ENCODE data around the gene FARS2.

FARS2 gene

DNA sequence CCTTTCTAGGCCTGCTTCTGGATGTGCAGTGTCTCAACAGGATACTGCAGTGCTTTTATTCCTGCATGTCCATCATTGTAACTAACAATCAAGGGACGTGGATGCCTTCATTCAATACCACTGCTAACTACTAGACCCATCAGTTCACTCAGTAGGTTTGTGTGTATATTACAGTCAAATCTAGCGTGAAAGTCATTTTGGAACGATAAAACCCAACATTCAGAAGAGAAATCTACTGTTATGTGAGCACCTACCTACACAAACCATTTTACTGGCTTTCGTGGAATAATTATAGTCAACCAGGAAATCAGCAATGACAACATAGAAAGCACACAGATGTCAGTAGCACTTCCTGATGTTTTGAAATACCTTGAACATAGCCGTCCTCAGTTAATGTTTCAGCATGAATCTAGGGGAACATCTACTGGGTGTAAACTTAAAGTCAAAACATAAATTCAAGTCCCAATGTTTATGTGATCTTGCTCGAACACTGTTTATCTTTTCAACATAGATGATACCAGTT, 270.6 kb downstream of the FARS2 start:
- TF ChIP-seq, protein P1, sequence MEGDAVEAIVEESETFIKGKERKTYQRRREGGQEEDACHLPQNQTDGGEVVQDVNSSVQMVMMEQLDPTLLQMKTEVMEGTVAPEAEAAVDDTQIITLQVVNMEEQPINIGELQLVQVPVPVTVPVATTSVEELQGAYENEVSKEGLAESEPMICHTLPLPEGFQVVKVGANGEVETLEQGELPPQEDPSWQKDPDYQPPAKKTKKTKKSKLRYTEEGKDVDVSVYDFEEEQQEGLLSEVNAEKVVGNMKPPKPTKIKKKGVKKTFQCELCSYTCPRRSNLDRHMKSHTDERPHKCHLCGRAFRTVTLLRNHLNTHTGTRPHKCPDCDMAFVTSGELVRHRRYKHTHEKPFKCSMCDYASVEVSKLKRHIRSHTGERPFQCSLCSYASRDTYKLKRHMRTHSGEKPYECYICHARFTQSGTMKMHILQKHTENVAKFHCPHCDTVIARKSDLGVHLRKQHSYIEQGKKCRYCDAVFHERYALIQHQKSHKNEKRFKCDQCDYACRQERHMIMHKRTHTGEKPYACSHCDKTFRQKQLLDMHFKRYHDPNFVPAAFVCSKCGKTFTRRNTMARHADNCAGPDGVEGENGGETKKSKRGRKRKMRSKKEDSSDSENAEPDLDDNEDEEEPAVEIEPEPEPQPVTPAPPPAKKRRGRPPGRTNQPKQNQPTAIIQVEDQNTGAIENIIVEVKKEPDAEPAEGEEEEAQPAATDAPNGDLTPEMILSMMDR (IDR thresholded peaks at IDR 0.05; ENCODE audit: low read depth, low read length), result no peak
- no peak for DNase-seq (ENCODE audit: low read depth, low spot score)
- in situ Hi-C loops (cut with HindIII; ENCODE audit: low sequenced_read_pairs), result no loop called here
- no peak overlapping the region for H3K4me3 ChIP-seq (ENCODE audit: low read depth, low read length)

- H3K4me3 ChIP-seq (ENCODE audit: low read depth, low read length), result no peak overlapping the region
- TF ChIP-seq, protein P1 (IDR thresholded peaks at IDR 0.05; ENCODE audit: low read depth, low read length), result no peak
- in situ Hi-C loops (cut with HindIII; ENCODE audit: low sequenced_read_pairs), result no loop called here
- no peak for DNase-seq (ENCODE audit: low read depth, low spot score)
Measured at GRCh38 chr6:5532941-5533340, 271.6 kb downstream of the FARS2 start.

DNA sequence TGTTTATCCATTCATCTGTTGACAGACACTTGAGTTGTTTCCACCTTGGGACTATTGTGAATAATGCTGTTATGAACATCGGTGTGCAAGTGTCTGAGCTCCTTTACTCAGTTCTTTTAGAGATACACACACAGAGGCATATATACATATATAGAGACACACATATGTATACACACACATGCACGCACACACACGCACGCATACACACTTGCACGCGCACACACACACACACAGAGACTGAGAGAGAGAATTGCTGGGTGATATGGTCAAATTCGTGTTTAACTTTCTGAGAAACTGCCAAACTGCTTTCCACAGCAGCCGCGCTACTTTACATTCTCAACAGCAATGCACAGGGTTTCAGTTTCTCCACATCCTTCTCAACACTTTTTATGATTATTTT, 273.3 kb downstream of the FARS2 start:
- in situ Hi-C loops (cut with HindIII; ENCODE audit: low sequenced_read_pairs), result no loop called here
- no peak overlapping the region for H3K4me3 ChIP-seq (ENCODE audit: low read depth, low read length)
- no peak for DNase-seq (ENCODE audit: low read depth, low spot score)
- TF ChIP-seq, protein P1 (IDR thresholded peaks at IDR 0.05; ENCODE audit: low read depth, low read length), result no peak

- in situ Hi-C loops (cut with HindIII; ENCODE audit: low sequenced_read_pairs), result no loop called here
- no peak for DNase-seq (ENCODE audit: low read depth, low spot score)
- TF ChIP-seq, protein P1 (IDR thresholded peaks at IDR 0.05; ENCODE audit: low read depth, low read length), result no peak
- H3K4me3 ChIP-seq (ENCODE audit: low read depth, low read length), result no peak overlapping the region
Measured at GRCh38 chr6:5536644-5537043, 275.3 kb downstream of the FARS2 start.

GRCh38 chr6:5537132-5537531, 275.8 kb downstream of the FARS2 start:
- DNase-seq (ENCODE audit: low read depth, low spot score), result no peak
- no peak overlapping the region for H3K4me3 ChIP-seq (ENCODE audit: low read depth, low read length)
- TF ChIP-seq, protein P1 (IDR thresholded peaks at IDR 0.05; ENCODE audit: low read depth, low read length), result no peak
- in situ Hi-C loops (cut with HindIII; ENCODE audit: low sequenced_read_pairs), result no loop called here

DNA sequence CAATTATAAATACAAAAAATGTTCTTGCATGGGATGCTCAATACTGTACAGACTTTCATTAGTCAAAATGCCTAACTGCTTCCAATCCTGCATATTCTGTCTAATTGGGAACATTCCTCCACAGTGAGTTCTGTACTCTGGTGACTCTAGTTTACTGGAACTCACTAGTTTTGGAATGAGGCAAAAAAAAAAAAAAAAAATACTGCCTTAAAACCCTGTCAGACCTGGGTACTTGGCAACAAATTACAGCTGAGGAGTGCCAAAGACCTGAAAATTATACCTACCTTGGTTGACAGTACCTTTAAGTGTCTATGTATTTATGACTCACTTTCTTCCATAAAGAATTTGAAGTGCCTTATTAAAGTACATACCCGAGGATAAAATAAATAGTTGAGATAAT, 276.7 kb downstream of the FARS2 start:
- in situ Hi-C loops (cut with HindIII; ENCODE audit: low sequenced_read_pairs), result no loop called here
- no peak overlapping the region for H3K4me3 ChIP-seq (ENCODE audit: low read depth, low read length)
- TF ChIP-seq, protein P1 (IDR thresholded peaks at IDR 0.05; ENCODE audit: low read depth, low read length), result no peak
- no peak for DNase-seq (ENCODE audit: low read depth, low spot score)

DNA sequence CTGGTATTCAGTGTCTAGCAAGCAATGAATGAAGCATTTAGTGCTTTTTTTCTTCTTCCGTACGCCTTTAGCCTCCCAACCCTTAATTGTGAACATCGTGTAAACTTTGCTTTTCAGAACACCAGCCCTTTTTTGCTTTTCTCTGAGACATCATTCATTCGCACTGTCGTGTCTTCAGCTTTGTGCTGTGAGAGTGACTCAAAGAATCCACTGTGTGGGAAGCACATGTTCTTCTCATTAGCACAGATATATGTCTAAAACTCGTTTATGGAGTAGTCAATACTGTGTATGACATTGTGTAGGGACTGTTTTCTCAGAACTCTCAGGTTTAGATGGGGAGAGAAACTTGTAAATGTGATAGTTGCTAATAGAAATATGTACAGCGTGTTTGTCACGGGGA, 279.1 kb downstream of the FARS2 start:
- no peak for DNase-seq (ENCODE audit: low read depth, low spot score)
- H3K4me3 ChIP-seq (ENCODE audit: low read depth, low read length), result no peak overlapping the region
- TF ChIP-seq, protein P1 (IDR thresholded peaks at IDR 0.05; ENCODE audit: low read depth, low read length), result no peak
- in situ Hi-C loops (cut with HindIII; ENCODE audit: low sequenced_read_pairs), result no loop called here

Data from astrocyte of the spinal cord (primary cell).